Measurements from ENCODE around the gene SLC12A7. TPM values are rescaled to one million over a fixed set of nuclear protein-coding genes. Genes with fewer than 3 reads are reported as not detected.

Gene SLC12A7
- total RNA-seq, 1 experiment from 2014 or later = 6.3 TPM

- no peaks in the 10 kb centered on the region for H3K4me1 Mint-ChIP-seq (ENCODE audit: insufficient read depth, unreplicated experiment)
- no peaks in the 10 kb centered on the region for H3K9me3 Mint-ChIP-seq (ENCODE audit: unreplicated experiment)
- intact Hi-C loops (cut with micrococcal nuclease) = no loop called here
- H3K4me3 Mint-ChIP-seq (ENCODE audit: unreplicated experiment) = no peak overlapping the region
- TF ChIP-seq CTCF (IDR thresholded peaks at IDR 0.05; ENCODE audit: unreplicated experiment) = no peak
- ChIA-PET CTCF (no interaction called here), POLR2A (no interaction called here)
- no peaks in the 10 kb centered on the region for H3K27me3 Mint-ChIP-seq (ENCODE audit: insufficient read depth, unreplicated experiment)
- peaks cover 6% of the 10 kb centered on the region for H3K36me3 Mint-ChIP-seq (ENCODE audit: insufficient read depth, unreplicated experiment)
- no peak for DNase-seq (ENCODE audit: unreplicated experiment)
- BruUV-seq (replicated peaks) = no TSS peak
- H3K27ac Mint-ChIP-seq (ENCODE audit: low read depth, unreplicated experiment) = no peak overlapping the region
Observed at GRCh38 chr5:1077491-1078020, 34.3 kb downstream of the SLC12A7 start.

GRCh38 chr5:1077026-1077425 lies 34.8 kb downstream of the SLC12A7 start:
- Mint-ChIP-seq H3K36me3 (ENCODE audit: insufficient read depth, unreplicated experiment) (peaks cover 6% of the 10 kb centered on the region), H3K9me3 (ENCODE audit: unreplicated experiment) (no peaks in the 10 kb centered on the region), H3K27me3 (ENCODE audit: insufficient read depth, unreplicated experiment) (no peaks in the 10 kb centered on the region), H3K4me3 (ENCODE audit: unreplicated experiment) (no peak overlapping the region), H3K27ac (ENCODE audit: low read depth, unreplicated experiment) (no peak overlapping the region), H3K4me1 (ENCODE audit: insufficient read depth, unreplicated experiment) (no peaks in the 10 kb centered on the region)
- CTCF ChIA-PET = no interaction called here
- intact Hi-C loops (cut with micrococcal nuclease) = no loop called here
- TF ChIP-seq CTCF (IDR thresholded peaks at IDR 0.05; ENCODE audit: unreplicated experiment) = no peak
- POLR2A ChIA-PET = no interaction called here
- no peak for DNase-seq (ENCODE audit: unreplicated experiment)
- no TSS peak for BruUV-seq (replicated peaks)

- DNase-seq (ENCODE audit: unreplicated experiment) = no peak
- Mint-ChIP-seq H3K4me1 (ENCODE audit: insufficient read depth, unreplicated experiment) (no peaks in the 10 kb centered on the region), H3K9me3 (ENCODE audit: unreplicated experiment) (no peaks in the 10 kb centered on the region), H3K4me3 (ENCODE audit: unreplicated experiment) (no peak overlapping the region), H3K27ac (ENCODE audit: low read depth, unreplicated experiment) (no peak overlapping the region), H3K27me3 (ENCODE audit: insufficient read depth, unreplicated experiment) (no peaks in the 10 kb centered on the region), H3K36me3 (ENCODE audit: insufficient read depth, unreplicated experiment) (peaks cover 6% of the 10 kb centered on the region)
- no TSS peak for BruUV-seq (replicated peaks)
- intact Hi-C loops (cut with micrococcal nuclease) = no loop called here
- no peak for TF ChIP-seq CTCF (IDR thresholded peaks at IDR 0.05; ENCODE audit: unreplicated experiment)
- ChIA-PET POLR2A (no interaction called here), CTCF (no interaction called here)
Observed at GRCh38 chr5:1076406-1076805, 35.5 kb downstream of the SLC12A7 start.

GRCh38 chr5:1075931-1076330 lies 35.9 kb downstream of the SLC12A7 start:
- no peaks in the 10 kb centered on the region for H3K4me1 Mint-ChIP-seq (ENCODE audit: insufficient read depth, unreplicated experiment)
- POLR2A ChIA-PET = no interaction called here

More at GRCh38 chr5:1075931-1076330, 35.9 kb downstream of the SLC12A7 start:
- Mint-ChIP-seq H3K9me3 (ENCODE audit: unreplicated experiment) (no peaks in the 10 kb centered on the region), H3K27me3 (ENCODE audit: insufficient read depth, unreplicated experiment) (no peaks in the 10 kb centered on the region), H3K27ac (ENCODE audit: low read depth, unreplicated experiment) (no peak overlapping the region), H3K4me3 (ENCODE audit: unreplicated experiment) (no peak overlapping the region), H3K36me3 (ENCODE audit: insufficient read depth, unreplicated experiment) (peaks cover 6% of the 10 kb centered on the region)
- no peak for TF ChIP-seq CTCF (IDR thresholded peaks at IDR 0.05; ENCODE audit: unreplicated experiment)
- CTCF ChIA-PET = no interaction called here
- BruUV-seq (replicated peaks) = no TSS peak
- no peak for DNase-seq (ENCODE audit: unreplicated experiment)
- intact Hi-C loops (cut with micrococcal nuclease) = no loop called here

Data from MCF 10A (cell line).